Measurements from ENCODE around the gene DISC1. TPM values are rescaled to one million over a fixed set of nuclear protein-coding genes. Genes with fewer than 3 reads are reported as not detected.

DISC1 gene
- total and polyA plus RNA-seq, 2 experiments from 2014 or later, result 2.1 to 6.5 TPM

GRCh38 chr1:231838521-231838920 lies 211.9 kb downstream of the DISC1 start:
- H3F3A ChIP-seq (replicated peaks; ENCODE audit: low read depth), result no peaks in the 10 kb centered on the region
- no peaks in the 10 kb centered on the region for H3K79me2 ChIP-seq (replicated peaks; ENCODE audit: insufficient read depth)
- H3K36me3 Mint-ChIP-seq (ENCODE audit: low read depth), result peaks cover 3% of the 10 kb centered on the region; the same call in 1 of the 3 replicates
- H3K27ac Mint-ChIP-seq, result no peak overlapping the region
- peaks cover 17% of the 10 kb centered on the region for H3K4me1 Mint-ChIP-seq
- ATAC-seq, result no peak
- no peaks in the 10 kb centered on the region for H3K9me2 ChIP-seq (ENCODE audit: insufficient read depth)
- no peak for DNase-seq (ENCODE audit: low spot score)
- H3K27ac ChIP-seq (ENCODE audit: low read depth), result no peak overlapping the region
- H3K4me3 Mint-ChIP-seq, result no peak overlapping the region
- no peaks in the 10 kb centered on the region; the same call in 2 of the 3 replicates for H3K9me3 Mint-ChIP-seq
- peaks cover 7% of the 10 kb centered on the region for H3K27me3 Mint-ChIP-seq (ENCODE audit: insufficient read depth, low read depth, poor library complexity)
- H2AFZ ChIP-seq, result no peak overlapping the region
- no peak overlapping the region for H3K4me3 ChIP-seq
- no peak overlapping the region for H3K4me2 ChIP-seq
- H3K36me3 ChIP-seq (ENCODE audit: insufficient read depth), result no peaks in the 10 kb centered on the region
- TF ChIP-seq EZH2 (IDR thresholded peaks at IDR 0.05; ENCODE audit: low read depth, unreplicated experiment) (no peak), JUNB (IDR thresholded peaks at IDR 0.05; ENCODE audit: unreplicated experiment) (no peak), ZNF331 (CRISPR knock-in tag; IDR thresholded peaks at IDR 0.05; ENCODE audit: low read depth) (no peak), NANOG (IDR thresholded peaks at IDR 0.05; ENCODE audit: borderline replicate concordance) (no peak), CTCF (conservative IDR thresholded peaks at IDR 0.05; ENCODE audit: low read depth in 2 of 2) (no peak), STAT1 (IDR thresholded peaks at IDR 0.05; ENCODE audit: unreplicated experiment) (no peak), ZNF114 (CRISPR knock-in tag; IDR thresholded peaks at IDR 0.05) (no peak)
- H3K4me1 ChIP-seq (ENCODE audit: insufficient read depth), result peaks cover 9% of the 10 kb centered on the region; the same call in 1 of the 2 replicates
- no peaks in the 10 kb centered on the region for H3K27me3 ChIP-seq (ENCODE audit: insufficient read depth)
- H4K20me1 ChIP-seq (replicated peaks; ENCODE audit: insufficient read depth), result no peaks in the 10 kb centered on the region; the same call in 1 of the 2 replicates

- no peaks in the 10 kb centered on the region for H3K27me3 ChIP-seq (ENCODE audit: insufficient read depth)
- no peak overlapping the region for H3K4me3 ChIP-seq
- no peaks in the 10 kb centered on the region for H3K79me2 ChIP-seq (replicated peaks; ENCODE audit: insufficient read depth)
- no peaks in the 10 kb centered on the region for H3K36me3 ChIP-seq (ENCODE audit: insufficient read depth)
- Mint-ChIP-seq H3K4me1 (peaks cover 15% of the 10 kb centered on the region), H3K27ac (no peak overlapping the region), H3K27me3 (ENCODE audit: insufficient read depth, low read depth, poor library complexity) (no peaks in the 10 kb centered on the region), H3K4me3 (no peak overlapping the region), H3K9me3 (no peaks in the 10 kb centered on the region), H3K36me3 (ENCODE audit: low read depth) (no peaks in the 10 kb centered on the region)
- ATAC-seq, result no peak
- DNase-seq (ENCODE audit: low spot score), result no peak
- no peak overlapping the region for H3K4me2 ChIP-seq
- no peak overlapping the region for H2AFZ ChIP-seq
- H4K20me1 ChIP-seq (replicated peaks; ENCODE audit: insufficient read depth), result no peaks in the 10 kb centered on the region; the same call in none of the 2 replicates
- H3K27ac ChIP-seq (ENCODE audit: low read depth), result no peak overlapping the region
- H3K4me1 ChIP-seq (ENCODE audit: insufficient read depth), result peaks cover 12% of the 10 kb centered on the region
- H3K9me2 ChIP-seq (ENCODE audit: insufficient read depth), result no peaks in the 10 kb centered on the region
- H3F3A ChIP-seq (replicated peaks; ENCODE audit: low read depth), result no peaks in the 10 kb centered on the region
- TF ChIP-seq ZNF114 (CRISPR knock-in tag; IDR thresholded peaks at IDR 0.05) (no peak), JUNB (IDR thresholded peaks at IDR 0.05; ENCODE audit: unreplicated experiment) (no peak), CTCF (conservative IDR thresholded peaks at IDR 0.05; ENCODE audit: low read depth in 2 of 2) (no peak), ZNF331 (CRISPR knock-in tag; IDR thresholded peaks at IDR 0.05; ENCODE audit: low read depth) (no peak), EZH2phosphoT487 (IDR thresholded peaks at IDR 0.05; ENCODE audit: unreplicated experiment) (no peak), CREB1 (CRISPR knock-in tag; IDR thresholded peaks at IDR 0.05; ENCODE audit: low read depth) (no peak), NANOG (IDR thresholded peaks at IDR 0.05; ENCODE audit: borderline replicate concordance) (no peak), ETS1 (IDR thresholded peaks at IDR 0.05) (no peak), STAT1 (IDR thresholded peaks at IDR 0.05; ENCODE audit: unreplicated experiment) (no peak), EZH2 (IDR thresholded peaks at IDR 0.05; ENCODE audit: low read depth, unreplicated experiment) (no peak), POLR2AphosphoS5 (IDR thresholded peaks at IDR 0.05; ENCODE audit: low read depth) (no peak)
Measured at GRCh38 chr1:231839999-231840398, 213.4 kb downstream of the DISC1 start.
